ENCODE data around the gene ERFL. TPM values are rescaled to one million over a fixed set of nuclear protein-coding genes. Genes with fewer than 3 reads are reported as not detected.

The ERFL gene
- total RNA-seq, 4 donors from 2014 or later = 0.27 to 1.9 (median 0.95) TPM

GRCh38 chr19:41933693-41934426 lies 5.6 kb upstream of the ERFL start:
- Histone ChIP-seq H3K4me1 (peaks cover 0 to 21% (median 12%) of the 10 kb centered on the region in 4 donors), H3K36me3 (no peaks in the 10 kb centered on the region), H3K27ac (no peak overlapping the region), H3K27me3 (peaks cover 68% of the 10 kb centered on the region), H3K4me3 (no peak overlapping the region), H3K9me3 (no peaks in the 10 kb centered on the region)
- DNase-seq = no peak
- intact Hi-C loops (cut with DNase I; ENCODE audit: low total_unique reads) = no loop called here
- no peak for TF ChIP-seq POLR2AphosphoS5 (IDR thresholded peaks at IDR 0.05)
- TF ChIP-seq POLR2A (IDR thresholded peaks at IDR 0.05) = no peak
- TF ChIP-seq, protein P1, sequence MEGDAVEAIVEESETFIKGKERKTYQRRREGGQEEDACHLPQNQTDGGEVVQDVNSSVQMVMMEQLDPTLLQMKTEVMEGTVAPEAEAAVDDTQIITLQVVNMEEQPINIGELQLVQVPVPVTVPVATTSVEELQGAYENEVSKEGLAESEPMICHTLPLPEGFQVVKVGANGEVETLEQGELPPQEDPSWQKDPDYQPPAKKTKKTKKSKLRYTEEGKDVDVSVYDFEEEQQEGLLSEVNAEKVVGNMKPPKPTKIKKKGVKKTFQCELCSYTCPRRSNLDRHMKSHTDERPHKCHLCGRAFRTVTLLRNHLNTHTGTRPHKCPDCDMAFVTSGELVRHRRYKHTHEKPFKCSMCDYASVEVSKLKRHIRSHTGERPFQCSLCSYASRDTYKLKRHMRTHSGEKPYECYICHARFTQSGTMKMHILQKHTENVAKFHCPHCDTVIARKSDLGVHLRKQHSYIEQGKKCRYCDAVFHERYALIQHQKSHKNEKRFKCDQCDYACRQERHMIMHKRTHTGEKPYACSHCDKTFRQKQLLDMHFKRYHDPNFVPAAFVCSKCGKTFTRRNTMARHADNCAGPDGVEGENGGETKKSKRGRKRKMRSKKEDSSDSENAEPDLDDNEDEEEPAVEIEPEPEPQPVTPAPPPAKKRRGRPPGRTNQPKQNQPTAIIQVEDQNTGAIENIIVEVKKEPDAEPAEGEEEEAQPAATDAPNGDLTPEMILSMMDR (IDR thresholded peaks at IDR 0.05) = no peak
- TF ChIP-seq EP300 (IDR thresholded peaks at IDR 0.05; ENCODE audit: low read depth) = no peak
- in situ Hi-C loops (cut with MboI; ENCODE audit: low pct_ligation_motif_present in 1 of 4, low pct_unique_long_range_greater_than_20kb in 1 of 4, low sequenced_read_pairs in 3 of 4) = no loop called here
- WGBS, 2 donors (ENCODE audit: low coverage in 1 of 2) = 33 to 64% methylated on average over 1 to 6 of the region's 7 CpGs

DNA sequence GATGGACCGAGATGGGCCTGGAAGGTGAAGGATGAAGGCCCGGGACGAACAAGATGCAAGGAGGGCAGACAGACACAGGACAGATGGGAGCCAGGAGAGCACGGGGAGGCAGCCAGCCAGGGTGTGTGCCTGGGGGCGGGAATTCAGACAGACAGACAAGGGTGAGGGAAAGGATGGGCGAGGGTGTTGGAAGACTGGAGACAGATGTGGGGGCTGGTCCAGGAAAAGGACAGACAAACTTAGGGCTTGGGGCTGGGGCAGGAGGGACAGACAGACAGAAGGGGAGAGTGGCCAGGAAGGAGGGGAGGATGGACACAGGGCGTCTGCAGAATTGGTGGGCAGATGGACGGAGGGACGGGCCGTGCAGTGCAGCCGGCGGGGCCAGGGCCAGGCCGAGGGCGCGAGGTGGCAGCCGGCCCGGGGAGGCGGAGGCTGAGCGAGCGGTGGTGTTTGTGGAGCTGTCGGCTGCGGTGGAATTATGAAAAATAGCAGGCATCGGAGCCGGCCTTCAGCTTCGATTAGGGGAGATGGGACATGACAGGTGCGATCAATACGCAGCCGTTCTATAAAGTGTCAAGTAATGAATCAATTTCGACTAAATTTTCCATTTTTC lies 4.6 kb upstream of the ERFL start:
- Histone ChIP-seq H3K4me3 (no peak overlapping the region), H3K9me3 (no peaks in the 10 kb centered on the region), H3K36me3 (no peaks in the 10 kb centered on the region), H3K4me1 (peaks cover 0 to 28% (median 22%) of the 10 kb centered on the region in 4 donors), H3K27ac (no peak overlapping the region), H3K27me3 (peaks cover 79% of the 10 kb centered on the region)
- in situ Hi-C loops (cut with MboI; ENCODE audit: low pct_ligation_motif_present in 1 of 4, low pct_unique_long_range_greater_than_20kb in 1 of 4, low sequenced_read_pairs in 3 of 4) (no loop called here), intact Hi-C loops (cut with DNase I; ENCODE audit: low total_unique reads) (no loop called here)
- TF ChIP-seq, protein P1 (IDR thresholded peaks at IDR 0.05) = no peak
- no peak for TF ChIP-seq EP300 (IDR thresholded peaks at IDR 0.05; ENCODE audit: low read depth)
- TF ChIP-seq POLR2AphosphoS5 (IDR thresholded peaks at IDR 0.05) = no peak
- no peak for TF ChIP-seq POLR2A (IDR thresholded peaks at IDR 0.05)
- 48 to 67% methylated on average over 29 of the region's 29 CpGs for WGBS, 2 donors (ENCODE audit: low coverage in 1 of 2)
- no peak for DNase-seq

GRCh38 chr19:41932259-41932719 lies 4.0 kb upstream of the ERFL start:
- Histone ChIP-seq H3K27me3 (peaks cover 84% of the 10 kb centered on the region), H3K4me1 (peaks cover 0 to 31% (median 25%) of the 10 kb centered on the region in 4 donors), H3K36me3 (no peaks in the 10 kb centered on the region), H3K4me3 (no peak overlapping the region), H3K9me3 (no peaks in the 10 kb centered on the region), H3K27ac (no peak overlapping the region)
- intact Hi-C loops (cut with DNase I; ENCODE audit: low total_unique reads) = no loop called here
- TF ChIP-seq POLR2AphosphoS5 (IDR thresholded peaks at IDR 0.05) (no peak), EP300 (IDR thresholded peaks at IDR 0.05; ENCODE audit: low read depth) (no peak), POLR2A (IDR thresholded peaks at IDR 0.05) (no peak)
- TF ChIP-seq, protein P1 (IDR thresholded peaks at IDR 0.05) = no peak
- 10 to 40% methylated on average over 2 to 9 of the region's 11 CpGs for WGBS, 2 donors (ENCODE audit: low coverage in 1 of 2)
- no peak for DNase-seq
- in situ Hi-C loops (cut with MboI; ENCODE audit: low pct_ligation_motif_present in 1 of 4, low pct_unique_long_range_greater_than_20kb in 1 of 4, low sequenced_read_pairs in 3 of 4) = no loop called here

GRCh38 chr19:41930926-41931592 lies 2.8 kb upstream of the ERFL start:
- intact Hi-C loops (cut with DNase I; ENCODE audit: low total_unique reads) = no loop called here
- 37% methylated on average over 16 of the region's 17 CpGs; no CpG with 5 or more reads in 1 of the 2 donors for WGBS, 2 donors (ENCODE audit: low coverage in 1 of 2)
- no peak for DNase-seq
- Histone ChIP-seq H3K4me3 (no peak overlapping the region), H3K27me3 (peaks cover 92% of the 10 kb centered on the region), H3K9me3 (no peaks in the 10 kb centered on the region), H3K36me3 (no peaks in the 10 kb centered on the region), H3K4me1 (peaks cover 0 to 31% (median 25%) of the 10 kb centered on the region in 4 donors), H3K27ac (no peak overlapping the region)
- in situ Hi-C loops (cut with MboI; ENCODE audit: low pct_ligation_motif_present in 1 of 4, low pct_unique_long_range_greater_than_20kb in 1 of 4, low sequenced_read_pairs in 3 of 4) = no loop called here
- no peak for TF ChIP-seq POLR2A (IDR thresholded peaks at IDR 0.05)
- TF ChIP-seq, protein P1 (IDR thresholded peaks at IDR 0.05) = no peak
- TF ChIP-seq EP300 (IDR thresholded peaks at IDR 0.05; ENCODE audit: low read depth) = no peak
- TF ChIP-seq POLR2AphosphoS5 (IDR thresholded peaks at IDR 0.05) = no peak

All from transverse colon (tissue), 4 donors.